GOT3 (cell line): ENCODE data around the gene IQCM.
"Not testable (repeated sequence)": the region's sequence is repeated elsewhere in the genome, so short reads cannot be mapped to it uniquely, and the experiment has no call there.

ENCODE experiments used
- DNase-seq: peaks from one replicate; lab custom pipeline; 2025; ENCODE audit warnings: mixed read lengths; lab: John Stamatoyannopoulos, UW

The IQCM gene

GRCh38 chr4:149572716-149573115 lies 242.9 kb downstream of the IQCM start:
- DNase-seq = no peak

DNA sequence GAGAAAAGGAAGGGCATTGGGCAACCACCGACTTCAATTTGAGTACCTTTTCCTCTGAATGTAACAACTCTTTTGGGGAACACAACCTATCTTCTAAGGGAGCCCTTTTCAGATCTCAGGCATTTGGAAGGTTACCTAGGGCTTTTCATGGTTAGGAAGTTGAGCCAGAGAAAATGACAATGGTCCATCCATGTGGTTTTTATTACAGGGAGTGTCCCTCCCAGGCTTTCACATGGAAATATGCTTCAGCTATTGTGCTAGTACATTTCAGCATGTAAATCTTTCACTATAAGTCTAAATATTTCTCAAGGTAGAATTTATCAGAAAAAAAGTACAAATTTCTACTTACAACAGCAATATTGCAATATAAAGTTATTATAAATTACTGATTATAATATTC lies 259.8 kb downstream of the IQCM start:
- no peak for DNase-seq

DNA sequence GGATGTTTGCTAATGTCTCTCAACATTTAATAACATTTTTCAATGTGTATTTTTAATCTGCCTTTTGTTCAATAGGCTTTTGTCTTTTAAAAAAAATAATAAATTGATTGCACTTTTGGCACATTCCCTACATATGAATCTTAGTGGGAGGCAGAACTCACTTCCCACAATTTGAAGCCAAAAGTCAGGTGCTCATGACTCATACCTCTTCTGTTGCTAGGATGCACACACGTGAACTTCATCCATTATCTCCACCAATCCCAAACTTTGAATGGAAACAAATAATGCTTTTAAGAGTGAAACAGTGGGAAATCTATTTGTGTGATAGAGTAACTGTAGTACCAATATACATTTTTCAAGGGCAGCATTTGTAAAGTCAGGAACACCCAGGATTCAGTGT lies 260.5 kb downstream of the IQCM start:
- no peak for DNase-seq

DNA sequence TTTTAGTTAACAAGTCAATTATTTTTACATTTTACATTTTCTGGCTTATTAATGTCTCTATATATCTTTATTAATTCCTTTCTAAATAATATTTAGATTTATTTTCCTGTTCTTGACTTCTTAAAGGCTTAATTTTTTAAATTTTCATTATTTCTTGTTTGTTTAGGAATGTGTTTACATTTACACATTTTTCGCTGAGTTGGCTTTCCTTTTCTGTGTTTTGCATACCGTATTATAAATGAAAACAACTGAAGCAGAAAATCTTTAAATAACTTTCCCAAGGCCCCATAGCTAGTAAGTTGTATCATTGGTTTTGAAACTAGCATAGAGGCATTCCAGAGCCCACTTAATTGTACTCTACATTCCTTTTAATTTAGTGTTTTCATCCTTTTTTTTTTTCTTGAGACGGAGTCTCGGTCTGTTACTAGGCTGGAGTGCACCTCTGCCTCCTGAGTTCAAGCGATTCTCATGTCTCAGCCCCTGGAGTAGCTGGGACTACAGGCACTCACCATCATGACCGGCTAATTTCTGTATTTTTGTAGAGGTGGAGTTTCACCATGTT lies 261.6 kb downstream of the IQCM start:
- no peak for DNase-seq

- no peak for DNase-seq
Observed at GRCh38 chr4:149552601-149553000, 263.0 kb downstream of the IQCM start.

GRCh38 chr4:149549911-149550310 lies 265.7 kb downstream of the IQCM start:
- DNase-seq = no peak

- DNase-seq = no peak
Observed at GRCh38 chr4:149534779-149535178, 280.9 kb downstream of the IQCM start.

- DNase-seq = no peak
Observed at GRCh38 chr4:149531861-149532260, 283.8 kb downstream of the IQCM start.

DNA sequence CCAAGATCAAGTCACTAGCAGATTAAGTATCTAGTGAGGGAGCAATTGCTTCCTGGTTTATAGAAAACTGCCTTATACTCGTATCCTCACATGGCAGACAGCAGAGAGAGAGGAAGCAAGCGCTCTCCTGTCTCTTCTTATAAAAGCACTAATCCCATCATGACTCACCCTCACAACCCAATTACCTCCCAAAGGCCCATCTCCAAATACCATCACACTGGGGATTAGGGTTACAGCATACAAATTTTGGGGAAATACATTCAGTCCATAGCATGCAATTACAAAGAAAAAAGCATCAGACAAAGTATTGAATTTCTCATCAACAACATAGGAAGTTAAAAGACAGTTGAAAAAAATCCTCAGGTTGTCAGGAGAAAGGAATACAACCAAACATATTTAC lies 292.6 kb downstream of the IQCM start:
- DNase-seq = no peak

DNA sequence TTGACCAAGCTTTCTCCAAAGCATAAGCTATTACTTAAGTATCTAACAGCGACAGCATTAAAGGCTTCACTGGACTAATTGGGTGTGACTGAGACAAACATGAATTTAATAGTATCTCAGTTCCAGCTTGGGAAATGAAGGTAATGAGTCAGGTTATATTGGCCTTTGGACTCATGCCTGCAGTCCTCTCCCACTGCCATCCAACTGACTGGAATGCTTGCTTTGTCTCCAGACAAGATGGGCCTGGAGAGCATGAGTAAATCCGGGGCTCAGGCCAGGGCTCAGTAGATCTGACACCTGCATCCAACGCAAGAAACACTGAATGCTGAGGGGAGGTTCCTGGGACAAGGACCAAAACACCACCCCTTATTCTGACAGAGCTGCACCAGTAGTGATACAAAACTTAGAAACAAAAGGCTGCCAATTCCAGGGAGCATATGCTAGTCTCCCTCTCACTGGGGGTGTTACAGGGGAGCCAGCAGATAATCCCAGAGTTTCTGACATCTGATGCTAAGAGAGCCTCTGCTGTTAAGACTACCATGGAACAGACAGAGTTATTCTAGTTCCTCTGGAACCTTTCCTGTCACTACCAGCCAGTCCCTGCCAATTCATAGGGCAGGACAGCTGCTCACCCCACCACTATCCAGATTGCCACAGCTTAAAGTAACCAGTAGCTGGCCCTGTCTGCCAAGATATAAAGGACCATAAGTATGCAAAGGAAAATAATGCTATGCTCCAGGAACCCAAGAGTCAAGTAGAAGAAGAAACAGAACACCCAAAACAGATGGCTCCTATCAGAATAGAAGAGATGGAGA lies 293.8 kb downstream of the IQCM start:
- no peak for DNase-seq

DNA sequence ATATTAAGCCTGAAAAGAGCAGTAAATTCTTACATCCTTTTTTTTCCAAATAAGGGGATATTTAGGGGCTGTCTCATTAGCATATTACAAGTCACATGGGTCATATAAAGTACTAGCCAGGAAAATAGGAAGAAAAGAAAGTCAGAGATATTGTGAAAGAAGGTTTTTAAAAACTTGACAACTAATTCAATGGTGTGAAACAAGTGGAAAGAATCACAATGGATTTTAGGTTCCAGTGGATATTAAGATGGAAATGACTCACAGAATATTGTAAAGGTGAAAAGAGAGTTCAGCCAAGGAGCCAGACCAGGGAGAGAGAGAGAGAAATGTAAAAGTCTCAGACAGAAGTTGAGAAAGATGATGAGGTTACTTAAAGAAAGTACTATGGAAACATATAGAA lies 297.2 kb downstream of the IQCM start:
- no peak for DNase-seq

- no peak for DNase-seq
Observed at GRCh38 chr4:149513081-149513480, 302.6 kb downstream of the IQCM start.

DNA sequence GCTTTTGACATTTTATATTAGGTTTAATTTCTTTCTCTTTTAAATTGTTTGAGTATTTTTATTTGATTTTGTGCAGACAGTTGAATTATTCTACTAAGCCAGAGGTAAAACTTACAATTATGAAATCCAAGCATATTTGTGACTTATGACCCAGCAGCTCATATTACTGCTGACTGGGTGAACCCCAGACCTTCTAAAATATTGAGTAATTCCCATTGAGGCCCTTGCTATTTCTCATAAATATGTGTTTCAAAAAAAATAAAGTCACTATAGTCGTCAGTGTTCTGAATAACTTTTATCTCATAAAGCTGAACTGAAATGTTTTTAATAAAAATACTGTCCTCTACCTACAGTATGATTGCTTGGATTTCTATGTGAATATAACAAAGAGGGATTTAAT lies 303.1 kb downstream of the IQCM start:
- DNase-seq = no peak

DNA sequence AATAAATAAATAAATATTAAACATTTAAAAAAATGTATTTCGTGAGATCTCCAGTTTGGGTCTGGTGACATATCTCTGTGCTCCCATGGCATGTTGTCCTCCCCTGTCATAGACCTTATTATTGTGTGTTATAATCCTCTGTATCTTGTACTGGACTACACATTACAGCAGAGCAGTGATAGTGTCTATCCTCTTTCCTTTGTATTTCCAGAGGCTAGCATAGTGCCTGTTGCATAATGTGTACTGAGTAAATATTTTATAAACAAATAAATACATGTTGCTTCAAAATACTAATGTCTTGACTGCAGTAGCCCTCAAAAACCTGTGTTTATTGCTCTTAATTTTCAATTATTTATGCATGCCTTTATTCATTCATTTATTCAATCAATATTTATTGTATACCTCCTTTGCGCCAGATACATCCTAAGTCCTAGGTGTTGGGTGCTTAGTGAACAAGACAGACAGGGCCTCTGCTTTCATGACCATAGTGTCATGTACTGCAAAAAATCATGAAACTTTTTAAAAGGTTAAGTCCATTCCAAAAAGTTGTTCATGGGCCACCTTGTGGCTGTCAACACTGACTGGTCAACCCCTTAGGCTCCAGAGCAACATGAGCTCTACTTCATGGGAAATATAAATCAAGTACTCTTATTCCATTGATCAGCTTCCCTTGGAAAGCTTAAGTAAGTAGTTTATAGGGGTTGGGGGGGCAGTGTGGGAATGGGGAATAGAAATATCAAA lies 303.9 kb downstream of the IQCM start:
- no peak for DNase-seq

DNA sequence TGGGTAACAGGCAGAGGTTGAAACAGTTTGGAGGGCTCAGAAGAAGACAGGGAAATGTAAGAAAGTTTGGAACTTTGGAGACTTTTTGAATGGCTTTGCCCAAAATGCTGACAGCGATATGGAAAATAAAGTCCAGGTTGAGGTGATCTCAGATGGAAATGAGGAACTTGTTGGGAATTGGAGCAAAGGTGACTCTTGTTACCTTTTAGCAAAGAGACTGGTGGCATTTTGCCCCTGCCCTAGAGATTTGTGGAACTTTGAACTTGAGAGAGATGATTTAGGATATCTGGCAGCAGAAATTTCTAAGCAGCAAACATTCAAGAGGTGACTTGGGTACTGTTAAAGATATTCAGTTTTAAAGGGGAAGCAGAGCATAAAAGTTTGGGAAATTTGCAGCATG lies 308.3 kb downstream of the IQCM start:
- DNase-seq = not testable (repeated sequence)

DNA sequence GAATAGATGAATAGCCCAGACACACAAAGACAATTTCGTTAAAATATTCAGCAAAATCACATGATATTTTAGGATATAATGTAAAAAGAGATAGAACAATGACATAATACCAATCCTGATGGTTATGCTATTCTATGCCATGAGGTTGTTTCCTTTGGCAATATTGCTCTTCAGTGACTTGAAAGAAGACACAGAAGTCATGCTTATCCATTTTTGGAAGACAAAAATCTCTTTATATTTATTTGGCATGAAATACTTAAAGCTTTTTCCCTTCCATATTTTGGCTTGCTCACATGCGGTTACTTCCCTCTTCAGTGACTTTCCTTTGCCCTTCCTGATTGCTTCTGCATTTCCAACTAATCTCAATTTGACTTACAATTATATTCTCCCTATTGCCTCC lies 314.8 kb downstream of the IQCM start:
- no peak for DNase-seq

GRCh38 chr4:149499726-149500125 lies 315.9 kb downstream of the IQCM start:
- DNase-seq = no peak

GRCh38 chr4:149498246-149498645 lies 317.4 kb downstream of the IQCM start:
- no peak for DNase-seq

- no peak for DNase-seq
Observed at GRCh38 chr4:149493492-149493891, 322.2 kb downstream of the IQCM start.

DNA sequence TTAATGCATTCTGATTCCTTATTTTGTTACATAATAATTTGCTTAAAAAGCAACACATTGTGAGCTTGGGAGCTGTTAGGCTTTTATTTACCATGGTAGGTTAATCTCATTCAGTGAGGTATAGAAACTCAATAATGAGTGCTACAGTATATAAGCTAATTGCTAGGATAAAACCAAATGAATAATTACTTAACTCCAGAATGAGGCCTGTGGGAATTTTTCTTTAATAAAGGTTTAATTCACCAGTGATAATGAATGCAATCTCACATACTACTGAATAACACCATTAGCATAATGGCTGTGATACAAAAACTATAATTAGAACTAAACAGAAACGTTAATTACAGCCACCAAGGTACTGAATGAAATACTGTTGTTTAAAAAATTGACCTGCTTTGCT lies 326.3 kb downstream of the IQCM start:
- no peak for DNase-seq

- DNase-seq = no peak
Observed at GRCh38 chr4:149486861-149487260, 328.8 kb downstream of the IQCM start.

- DNase-seq = not testable (repeated sequence)
Observed at GRCh38 chr4:149468669-149469068, 347.0 kb downstream of the IQCM start.

- DNase-seq = no peak
Observed at GRCh38 chr4:149466446-149466845, 349.2 kb downstream of the IQCM start.
